H1 (cell line): Measurements from ENCODE around the gene SRMS. TPM values are rescaled to one million over a fixed set of nuclear protein-coding genes. Genes with fewer than 3 reads are reported as not detected.

Experiments
- CTCF ChIA-PET: fragments of 300-600 bp; sonication (Branson Sonifier 250); formaldehyde crosslinking; loops from one replicate; lab custom pipeline; 2021; ENCODE audit not compliant: partially characterized antibody; lab: Charles Lee
- POLR2A ChIA-PET: fragments of 300-600 bp; sonication (Branson Sonifier 250); formaldehyde crosslinking; loops from one replicate; lab custom pipeline; 2021; ENCODE audit warnings: inconsistent platforms; ENCODE audit not compliant: partially characterized antibody; lab: Charles Lee
- DNase-seq, 2 experiments: peaks; one replicate each; pipeline versions ENCODE4 v3.0.0 to v3.0.0-alpha.2; 2010 to 2022; ENCODE audit warnings: low spot score in 2 of 2, low read depth in 1 of 2, mixed read lengths in 1 of 2
- FAIRE-seq: peaks from 2 replicates; lab custom pipeline; 2011; peaks lifted over from hg19 to GRCh38; lab: Jason Lieb, UNC
- H2AFZ ChIP-seq: 2 replicates; pipeline ENCODE4 v1.8.1; 2012; ENCODE audit warnings: low read length, inconsistent platforms
- H2AK5ac ChIP-seq: 2 replicates; pipeline ENCODE4 v1.6.1; 2013; ENCODE audit warnings: low read depth, low read length
- H2BK120ac ChIP-seq: replicated peaks from 2 replicates; pipeline ENCODE3; 2013; ENCODE audit warnings: low read depth, low read length, inconsistent platforms
- H2BK12ac ChIP-seq: 2 replicates; pipeline ENCODE4 v1.6.1; 2013; ENCODE audit warnings: low read depth, low read length
- H2BK15ac ChIP-seq: 2 replicates; pipeline ENCODE4 v1.6.1; 2013; ENCODE audit warnings: low read length
- H2BK20ac ChIP-seq: 2 replicates; pipeline ENCODE4 v1.6.1; 2013; ENCODE audit warnings: low read length
- H2BK5ac ChIP-seq: 2 replicates; pipeline ENCODE4 v1.6.1; 2013; ENCODE audit warnings: low read depth, low read length
- H3K14ac ChIP-seq: 2 replicates; pipeline ENCODE4 v1.6.1; 2013; ENCODE audit warnings: inconsistent platforms; ENCODE audit not compliant: insufficient read length
- H3K18ac ChIP-seq: 2 replicates; pipeline ENCODE4 v1.6.1; 2013; ENCODE audit warnings: low read length; ENCODE audit errors: extremely low read depth
- H3K23ac ChIP-seq: 2 replicates; pipeline ENCODE4 v1.6.1; 2013; ENCODE audit warnings: inconsistent platforms; ENCODE audit not compliant: insufficient read length
- H3K23me2 ChIP-seq: 2 replicates; pipeline ENCODE4 v1.6.1; 2013; ENCODE audit warnings: low read depth, low read length
- H3K27ac ChIP-seq: 2 replicates; pipeline ENCODE4 v1.6.1; 2011; ENCODE audit warnings: low read depth, low read length, inconsistent platforms
- H3K27me3 ChIP-seq, 4 experiments: replicated peaks in 1 of 4; 1 replicate in 1 of 4; 2 replicates in 3 of 4; pipeline versions ENCODE4 v1.6.1 to v1.8.1; 2011 to 2013; ENCODE audit warnings: low read length in 3 of 4, mild to moderate bottlenecking in 3 of 4, inconsistent platforms in 2 of 4, mixed read lengths in 2 of 4, moderate library complexity in 1 of 4; ENCODE audit not compliant: control insufficient read depth in 3 of 4, insufficient read depth in 3 of 4; ENCODE audit errors: extremely low read depth in 1 of 4
- H3K36me3 ChIP-seq, 4 experiments: 2 replicates each; pipeline versions ENCODE4 v1.6.1 to v1.8.1; 2011 to 2013; ENCODE audit warnings: mild to moderate bottlenecking in 4 of 4, low read length in 3 of 4, moderate library complexity in 2 of 4, control low read depth in 1 of 4, inconsistent platforms in 1 of 4; ENCODE audit not compliant: insufficient read depth in 4 of 4, control insufficient read depth in 2 of 4
- H3K4ac ChIP-seq: replicated peaks from 2 replicates; pipeline ENCODE3; 2013; ENCODE audit warnings: low read length, low read depth, mixed read lengths, inconsistent platforms; ENCODE audit not compliant: insufficient read length
- H3K4me1 ChIP-seq, 4 experiments: replicated peaks in 1 of 4; 1 replicate in 1 of 4; 2 replicates in 3 of 4; pipeline versions ENCODE4 v1.6.1 to v1.8.1; 2011 to 2013; ENCODE audit warnings: low read length in 3 of 4, inconsistent platforms in 2 of 4, mixed read lengths in 1 of 4; ENCODE audit not compliant: insufficient read depth in 4 of 4, control insufficient read depth in 3 of 4
- H3K4me2 ChIP-seq, 2 experiments: 2 replicates each; pipeline versions ENCODE4 v1.6.1 to v1.8.1; 2011 to 2013; ENCODE audit warnings: low read depth in 2 of 2, low read length in 2 of 2, control low read depth in 1 of 2, inconsistent platforms in 1 of 2, mild to moderate bottlenecking in 1 of 2; ENCODE audit not compliant: insufficient read depth in 1 of 2
- H3K4me3 ChIP-seq, 4 experiments: fragments of 200-600, 300-600 bp in 1 of 4; sonication (generic), shearing (Covaris generic), sonication (Bioruptor Twin) in 1 of 4; 2 replicates each; pipeline versions ENCODE4 v1.5.1 to v1.8.1; 2011 to 2016; ENCODE audit warnings: low read length in 4 of 4, low read depth in 3 of 4, control low read depth in 2 of 4, inconsistent platforms in 2 of 4, mild to moderate bottlenecking in 2 of 4, mixed read lengths in 1 of 4, moderate library complexity in 1 of 4; ENCODE audit not compliant: insufficient read depth in 2 of 4; ENCODE audit errors: extremely low read depth in 1 of 4
- H3K56ac ChIP-seq: replicated peaks from 2 replicates; pipeline ENCODE3; 2013; ENCODE audit warnings: low read depth, mild to moderate bottlenecking, mixed read lengths, low read length, inconsistent platforms; ENCODE audit not compliant: insufficient read length
- H3K79me1 ChIP-seq: 2 replicates; pipeline ENCODE4 v1.6.1; 2013; ENCODE audit warnings: low read depth, low read length, control low read depth
- H3K79me2 ChIP-seq, 2 experiments: 2 replicates each; pipeline versions ENCODE4 v1.6.1 to v1.8.1; 2012 to 2013; ENCODE audit warnings: low read length in 2 of 2, mild to moderate bottlenecking in 2 of 2, inconsistent platforms in 1 of 2; ENCODE audit not compliant: insufficient read depth in 2 of 2, control insufficient read depth in 1 of 2
- H3K9ac ChIP-seq, 4 experiments: replicated peaks in 1 of 4; 1 replicate in 1 of 4; 2 replicates in 3 of 4; pipeline versions ENCODE4 v1.6.1 to v1.8.1; 2011 to 2013; ENCODE audit warnings: low read depth in 3 of 4, low read length in 3 of 4, control low read depth in 2 of 4, mild to moderate bottlenecking in 2 of 4, moderate library complexity in 2 of 4, inconsistent platforms in 1 of 4; ENCODE audit errors: extremely low read depth in 1 of 4
- H3K9me3 ChIP-seq, 2 experiments: 2 replicates each; pipeline versions ENCODE4 v1.6.1 to v1.8.1; 2012 to 2013; ENCODE audit warnings: mild to moderate bottlenecking in 2 of 2, moderate library complexity in 2 of 2, control low read depth in 1 of 2, inconsistent platforms in 1 of 2, low read depth in 1 of 2, low read length in 1 of 2, mixed read lengths in 1 of 2; ENCODE audit not compliant: insufficient read depth in 2 of 2
- H4K20me1 ChIP-seq, 2 experiments: replicated peaks in 1 of 2; 2 replicates each; pipeline versions ENCODE3 to v1.8.1; 2011 to 2013; ENCODE audit warnings: inconsistent platforms in 2 of 2, low read length in 2 of 2, mild to moderate bottlenecking in 1 of 2; ENCODE audit not compliant: insufficient read depth in 2 of 2, control insufficient read depth in 1 of 2
- H4K5ac ChIP-seq: 2 replicates; pipeline ENCODE4 v1.6.1; 2013; ENCODE audit warnings: low read length, low read depth, mixed read lengths, inconsistent platforms; ENCODE audit not compliant: insufficient read length
- H4K8ac ChIP-seq: 2 replicates; pipeline ENCODE4 v1.8.0; 2013; ENCODE audit warnings: mild to moderate bottlenecking, moderate library complexity, low read length, inconsistent platforms; ENCODE audit not compliant: insufficient read depth; ENCODE audit errors: extremely low read depth
- H4K91ac ChIP-seq: replicated peaks from 2 replicates; pipeline ENCODE3; 2013; ENCODE audit warnings: low read length, mixed read lengths, inconsistent platforms; ENCODE audit not compliant: insufficient read length
- CBX5 ChIP-seq: fragments of 300-800, 300-1000 bp; sonication (generic); IDR thresholded peaks from 2 replicates; pipeline ENCODE4 v1.7.1; 2016; ENCODE audit warnings: antibody characterized with exemption, low read length, low read depth
- CHD1 ChIP-seq: IDR thresholded peaks from 2 replicates; pipeline ENCODE4 v1.6.1; 2012; ENCODE audit warnings: low read depth, low read length, improper control_type of control experiment
- NANOG ChIP-seq: IDR thresholded peaks from 2 replicates; pipeline ENCODE4 v1.6.1; 2011; ENCODE audit warnings: low read length, low read depth, mild to moderate bottlenecking, inconsistent platforms; ENCODE audit not compliant: insufficient read depth, poor library complexity, severe bottlenecking
- TBP ChIP-seq: IDR thresholded peaks from 2 replicates; pipeline ENCODE4 v1.6.1; 2011; ENCODE audit warnings: low read depth, low read length, improper control_type of control experiment
- TEAD4 ChIP-seq: IDR thresholded peaks from 2 replicates; pipeline ENCODE4 v1.6.1; 2012; ENCODE audit warnings: low read depth, low read length, inconsistent platforms, mixed read lengths
- WGBS, 2 experiments: shearing (Covaris generic) in 1 of 2; methylation state at CpG; one replicate each; pipeline versions ENCODE4 v1.1.6 to v1.1.7; 2013 to 2015; ENCODE audit warnings: low lambda C conversion rate in 2 of 2, mixed read lengths in 2 of 2, inconsistent platforms in 1 of 2, low coverage in 1 of 2, missing lambda C conversion rate in 1 of 2; ENCODE audit not compliant: insufficient replicate concordance in 2 of 2, insufficient coverage in 1 of 2, insufficient read length in 1 of 2; ENCODE audit errors: extremely low coverage in 1 of 2, missing lambda C conversion rate in 1 of 2; 5-methylcytosine and 5-hydroxymethylcytosine counted together
- polyA plus RNA-seq, 7 experiments: library from polyadenylated mRNA; depleted of rRNA in 3 of 7; stranded (reverse) in 5 of 7; unstranded in 2 of 7; fragments of >200 nt in 5 of 7; fragments of 200-250 nt in 2 of 7; gene quantifications; 1 replicate in 5 of 7; 2 replicates in 1 of 7; 4 replicates in 1 of 7; pipeline versions ENCODE4 v1.2.1 to v1.2.3, GENCODE V29; 2011 to 2013; ENCODE audit warnings: missing spikeins in 2 of 7, mixed read lengths in 2 of 7
- total RNA-seq: library from RNA; stranded (reverse); fragmentation: NEBNext Ultra II Directional; extraction: Animal tissue kit (Norgen Biotek cat#: 25700); gene quantifications from 2 replicates; pipeline ENCODE4 v1.2.1, GENCODE V29; 2021
- TF ChIP-seq, protein P1 (sequence below): IDR thresholded peaks from 2 replicates; pipeline ENCODE4 v1.6.1; 2011; ENCODE audit warnings: low read depth, mild to moderate bottlenecking, low read length; ENCODE audit not compliant: insufficient read depth

SRMS gene
- total and polyA plus RNA-seq, 2 of the 8 experiments (the other 6 are each of a cell fraction or from before 2014, with no cell fraction given) = 0.39 to 0.76 TPM

DNA sequence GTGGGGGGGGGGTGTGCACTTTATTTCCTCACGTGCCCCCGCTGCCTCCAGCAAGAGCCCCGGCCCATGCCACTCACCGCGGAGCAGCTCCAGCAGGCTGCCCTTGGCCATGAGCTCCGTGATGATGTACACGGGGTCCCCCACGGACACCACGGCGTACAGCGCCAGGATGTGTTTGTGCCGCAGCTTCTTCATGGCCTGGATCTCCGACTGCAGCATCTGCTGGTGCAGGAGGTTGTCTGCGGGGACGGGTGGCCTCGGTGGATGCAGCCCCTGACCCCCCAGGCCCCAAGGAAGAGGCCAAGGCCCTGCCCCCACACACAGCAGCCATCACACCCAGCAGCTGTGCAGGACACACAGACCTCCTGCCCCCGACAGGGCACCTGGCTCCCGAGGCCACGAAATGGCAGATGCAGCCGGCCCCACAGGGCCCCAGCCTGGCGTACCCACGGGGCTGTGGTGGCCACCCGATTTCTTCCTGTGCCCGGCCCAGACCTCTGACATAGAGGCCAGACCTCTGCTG lies 15.0 kb downstream of the SRMS start:
- CTCF ChIA-PET = interaction anchor here (1.1 to 1.5 kb wide), 3 partner anchors 10 to 223 kb away, joined by 3 read pairs; no protein-coding TSS in a partner anchor
- POLR2A ChIA-PET = interaction anchor here (7.8 kb wide), 1 partner anchor 10 kb away, joined by 59 read pairs; the partner anchor contains the start of gene PPDPF
- DNase-seq (no peak), FAIRE-seq (no peak)
- H3K23me2 ChIP-seq = peaks cover 3% of the 10 kb centered on the region; the same call in 1 of the 2 replicates
- no peak overlapping the region for H3K18ac ChIP-seq
- H3K9ac ChIP-seq = no peak overlapping the region
- no peak overlapping the region for H3K27ac ChIP-seq
- no peak overlapping the region for H3K23ac ChIP-seq
- H3K27me3 ChIP-seq = no peaks in the 10 kb centered on the region
- no peak overlapping the region for H4K8ac ChIP-seq
- TF ChIP-seq NANOG = no peak
- no peak for TF ChIP-seq TEAD4
- no peak for TF ChIP-seq CHD1
- no peak for TF ChIP-seq CBX5
- no peak for TF ChIP-seq TBP
- TF ChIP-seq, protein P1, sequence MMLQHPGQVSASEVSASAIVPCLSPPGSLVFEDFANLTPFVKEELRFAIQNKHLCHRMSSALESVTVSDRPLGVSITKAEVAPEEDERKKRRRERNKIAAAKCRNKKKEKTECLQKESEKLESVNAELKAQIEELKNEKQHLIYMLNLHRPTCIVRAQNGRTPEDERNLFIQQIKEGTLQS = no peak
- peaks cover 0 to 3% of the 10 kb centered on the region in 2 experiments for H4K20me1 ChIP-seq
- WGBS, 2 experiments = 89% methylated on average over 24 of the region's 24 CpGs; no CpG with 5 or more reads in 1 of the 2 experiments
- H3K4me1 ChIP-seq = peaks cover 0 to 16% (median 3%) of the 10 kb centered on the region in 4 experiments; a peak in 5 of 7 replicates
- H2AFZ ChIP-seq = no peak overlapping the region
- H4K5ac ChIP-seq = no peak overlapping the region
- no peak overlapping the region for H2BK15ac ChIP-seq
- peak overlapping the region; percentile 55 for H4K91ac ChIP-seq
- H2BK120ac ChIP-seq = no peak overlapping the region
- no peak overlapping the region for H3K4me2 ChIP-seq
- peak overlapping the region; percentile 83; the same call in 1 of the 2 replicates for H2AK5ac ChIP-seq
- no peaks in the 10 kb centered on the region for H3K9me3 ChIP-seq
- H3K79me2 ChIP-seq = no peaks in the 10 kb centered on the region
- H3K4me3 ChIP-seq = no peak overlapping the region
- no peak overlapping the region; the same call in 1 of the 2 replicates for H2BK5ac ChIP-seq
- H3K4ac ChIP-seq = no peak overlapping the region
- H3K36me3 ChIP-seq = no peaks in the 10 kb centered on the region
- H3K79me1 ChIP-seq = no peaks in the 10 kb centered on the region; the same call in 1 of the 2 replicates
- H3K14ac ChIP-seq = no peak overlapping the region
- H2BK12ac ChIP-seq = 0 out of 2 replicates have a peak overlapping the region, but pooled peaks have one; percentile 60
- H3K56ac ChIP-seq = peak overlapping the region; percentile 77
- no peak overlapping the region for H2BK20ac ChIP-seq
